ENCODE measurements around the gene ITGA6.

Gene ITGA6

GRCh38 chr2:172439911-172440310 lies 12.5 kb downstream of the ITGA6 start:
- no peak overlapping the region for H3K4me3 ChIP-seq (ENCODE audit: low read depth, low read length)

- no peak overlapping the region for H3K4me3 ChIP-seq (ENCODE audit: low read depth, low read length)
Measured at GRCh38 chr2:172440795-172441194, 13.4 kb downstream of the ITGA6 start.

DNA sequence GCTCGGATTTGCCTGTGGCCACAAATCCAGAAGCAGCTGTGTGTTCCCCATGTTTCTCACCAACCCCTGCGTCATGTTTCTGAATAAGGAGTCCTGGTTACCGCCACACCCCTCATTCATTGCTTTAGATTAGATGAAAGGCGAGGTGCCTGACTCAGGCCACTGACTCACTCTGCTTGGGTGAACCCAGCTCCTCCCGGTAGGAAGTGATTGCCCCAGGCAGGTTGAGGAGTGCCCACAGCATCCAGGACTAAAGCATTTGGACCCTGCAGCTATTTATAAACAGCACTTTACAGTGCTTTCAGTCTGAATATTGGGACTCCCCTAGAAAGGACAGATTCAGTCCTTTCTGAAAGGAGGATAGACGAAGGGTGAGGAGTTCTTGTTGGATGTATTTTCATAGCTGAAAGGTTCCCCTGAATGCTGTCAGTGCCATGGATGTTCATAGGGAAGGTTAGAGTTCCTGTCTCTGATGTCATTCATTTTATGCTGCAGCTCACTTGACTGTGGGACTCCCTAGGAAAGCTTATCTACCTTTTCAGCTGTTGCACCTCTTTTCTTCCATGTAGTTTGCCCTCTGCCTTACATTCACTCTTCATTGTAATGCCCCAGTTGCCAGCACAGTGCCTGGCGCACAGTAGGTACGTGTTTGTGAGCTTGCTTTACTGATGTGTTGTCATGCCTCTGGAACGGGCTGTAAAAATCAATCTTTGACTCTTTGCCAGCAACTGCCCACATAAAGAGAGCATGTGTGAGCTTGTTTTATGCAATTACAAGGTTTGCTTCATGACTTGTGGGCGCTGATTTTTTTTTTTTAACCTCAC lies 14.9 kb downstream of the ITGA6 start:
- no peak overlapping the region for H3K4me3 ChIP-seq (ENCODE audit: low read depth, low read length)

DNA sequence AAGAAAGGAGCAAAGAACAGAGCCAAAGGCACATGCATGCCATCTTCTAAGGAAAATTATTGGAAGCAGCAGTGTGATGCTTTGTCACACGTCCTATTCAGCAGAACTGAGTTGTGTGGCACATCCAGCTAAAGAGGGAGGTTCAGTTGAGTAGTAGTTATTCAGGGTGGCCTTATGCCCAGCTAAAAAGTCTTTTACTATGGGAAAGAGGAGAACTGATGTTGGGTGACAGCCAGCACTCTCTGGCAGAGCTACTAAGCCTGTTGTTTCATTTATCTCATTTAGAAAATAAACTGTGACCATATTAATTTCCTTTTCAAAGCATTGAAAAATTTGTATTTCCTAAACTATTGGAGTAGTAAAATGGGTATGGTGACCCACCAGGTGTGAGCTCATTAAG lies 18.5 kb downstream of the ITGA6 start:
- H3K4me3 ChIP-seq (ENCODE audit: low read depth, low read length) = no peak overlapping the region

- H3K4me3 ChIP-seq (ENCODE audit: low read depth, low read length) = no peak overlapping the region
Measured at GRCh38 chr2:172446474-172447063, 19.2 kb downstream of the ITGA6 start.

- H3K4me3 ChIP-seq (ENCODE audit: low read depth, low read length) = no peak overlapping the region
Measured at GRCh38 chr2:172447811-172448493, 20.6 kb downstream of the ITGA6 start.

GRCh38 chr2:172448544-172449267 lies 21.3 kb downstream of the ITGA6 start:
- H3K4me3 ChIP-seq (ENCODE audit: low read depth, low read length) = no peak overlapping the region

GRCh38 chr2:172449911-172450550 lies 22.6 kb downstream of the ITGA6 start:
- H3K4me3 ChIP-seq (ENCODE audit: low read depth, low read length) = no peak overlapping the region

DNA sequence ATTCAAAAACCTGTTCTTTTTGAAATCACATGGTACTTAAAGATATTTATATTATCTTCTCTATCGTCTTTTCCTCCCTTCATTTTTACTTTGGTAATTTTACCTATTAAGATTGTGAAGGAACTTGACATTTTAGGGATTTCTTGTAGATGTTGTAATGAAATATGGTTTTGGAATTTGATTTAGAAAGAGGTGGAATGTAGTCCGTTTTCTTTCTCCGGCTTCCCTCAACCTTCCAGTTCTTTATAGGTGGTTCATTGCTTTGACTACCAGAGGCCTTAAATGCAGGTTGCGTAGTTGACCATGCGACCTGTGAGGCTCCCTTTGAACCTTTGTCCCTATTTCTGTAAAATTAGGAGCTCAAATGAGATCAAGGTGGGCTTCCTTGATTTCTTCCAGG lies 24.5 kb downstream of the ITGA6 start:
- no peak overlapping the region for H3K4me3 ChIP-seq (ENCODE audit: low read depth, low read length)

DNA sequence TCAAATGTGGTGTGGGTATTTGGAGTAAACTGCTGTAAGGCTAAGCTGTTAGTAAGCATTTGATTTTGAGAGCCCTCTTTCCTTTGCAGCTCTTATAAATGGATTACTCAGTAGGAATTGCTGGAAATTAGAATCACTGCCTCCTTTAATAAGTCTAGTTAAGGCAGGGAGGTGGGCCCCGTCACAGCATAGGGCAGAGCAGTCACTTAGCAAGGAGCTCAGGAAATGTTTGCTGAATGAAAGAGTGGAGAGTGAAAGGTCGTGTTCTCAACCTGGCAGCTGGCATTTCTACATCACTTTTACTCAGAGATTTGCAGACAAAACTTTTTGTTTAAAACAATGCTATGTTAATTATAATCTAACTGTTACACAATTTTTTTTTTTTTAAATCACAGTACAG lies 25.5 kb downstream of the ITGA6 start:
- no peak overlapping the region for H3K4me3 ChIP-seq (ENCODE audit: low read depth, low read length)

GRCh38 chr2:172454404-172455120 lies 27.2 kb downstream of the ITGA6 start:
- H3K4me3 ChIP-seq (ENCODE audit: low read depth, low read length) = no peak overlapping the region

- no peak overlapping the region for H3K4me3 ChIP-seq (ENCODE audit: low read depth, low read length)
Measured at GRCh38 chr2:172455121-172455515, 27.7 kb downstream of the ITGA6 start.

GRCh38 chr2:172456002-172456401 lies 28.6 kb downstream of the ITGA6 start:
- no peak overlapping the region for H3K4me3 ChIP-seq (ENCODE audit: low read depth, low read length)

- H3K4me3 ChIP-seq (ENCODE audit: low read depth, low read length) = no peak overlapping the region
Measured at GRCh38 chr2:172457536-172457935, 30.1 kb downstream of the ITGA6 start.

- H3K4me3 ChIP-seq (ENCODE audit: low read depth, low read length) = no peak overlapping the region
Measured at GRCh38 chr2:172458561-172459124, 31.3 kb downstream of the ITGA6 start.

DNA sequence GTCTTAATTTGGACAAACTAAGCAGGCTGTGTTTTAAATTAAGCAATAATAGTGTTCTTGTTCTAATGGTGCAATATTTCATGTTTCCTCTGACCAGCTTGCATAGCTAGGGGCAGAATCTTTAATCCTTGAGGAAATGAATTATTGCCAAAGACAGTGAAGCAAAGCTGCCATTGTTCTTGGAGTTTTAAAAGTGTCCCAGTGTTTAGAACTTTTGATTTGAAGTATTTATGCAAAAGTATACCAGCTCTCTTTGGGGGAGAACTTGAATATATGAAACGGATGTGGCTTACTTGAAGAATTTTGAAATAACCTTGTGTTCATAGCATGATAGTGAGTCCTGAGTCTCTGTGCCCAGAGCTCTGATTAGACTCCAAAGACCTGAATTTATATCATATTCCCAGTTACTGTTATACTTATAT lies 33.4 kb downstream of the ITGA6 start:
- H3K4me3 ChIP-seq (ENCODE audit: low read depth, low read length) = no peak overlapping the region

DNA sequence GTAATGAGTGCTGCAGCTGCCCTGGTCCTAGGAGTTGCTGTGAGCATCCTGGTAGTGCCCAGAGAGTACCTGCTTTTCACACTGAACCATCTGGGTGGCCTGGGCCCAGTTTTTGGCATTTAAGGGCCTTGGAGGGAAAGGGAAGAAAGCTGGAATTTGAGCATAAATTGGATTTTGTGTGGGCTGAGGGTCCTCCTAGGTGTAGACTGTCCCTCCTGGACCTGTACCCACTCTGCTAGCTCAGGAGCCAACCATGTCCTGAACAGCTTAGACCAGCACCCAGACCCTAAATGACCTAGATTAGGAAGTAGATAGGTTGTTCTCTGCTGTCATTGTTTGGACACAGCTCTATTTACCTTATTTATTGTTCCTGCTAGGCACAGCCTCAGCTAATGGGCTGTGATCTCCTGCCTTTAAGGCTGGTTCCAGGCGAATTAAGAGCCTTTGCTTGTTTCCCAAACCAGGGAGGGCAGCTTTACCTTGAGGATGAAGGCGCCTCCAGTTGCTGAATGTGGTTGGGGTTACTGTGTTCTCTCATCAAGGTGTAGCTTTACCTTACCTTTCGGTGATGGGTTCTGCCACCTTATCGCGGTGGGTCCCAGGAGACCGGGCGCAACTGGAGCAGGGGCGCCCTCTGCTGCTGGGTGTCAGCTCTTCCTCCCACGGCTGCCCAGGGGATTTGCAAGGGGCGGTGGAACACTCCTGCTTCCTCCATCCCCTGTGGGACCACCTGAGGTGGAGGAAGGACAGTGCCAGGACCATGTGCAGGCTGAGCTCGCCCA lies 34.4 kb downstream of the ITGA6 start:
- H3K4me3 ChIP-seq (ENCODE audit: low read depth, low read length) = no peak overlapping the region

GRCh38 chr2:172462373-172462848 lies 35.0 kb downstream of the ITGA6 start:
- no peak overlapping the region for H3K4me3 ChIP-seq (ENCODE audit: low read depth, low read length)

DNA sequence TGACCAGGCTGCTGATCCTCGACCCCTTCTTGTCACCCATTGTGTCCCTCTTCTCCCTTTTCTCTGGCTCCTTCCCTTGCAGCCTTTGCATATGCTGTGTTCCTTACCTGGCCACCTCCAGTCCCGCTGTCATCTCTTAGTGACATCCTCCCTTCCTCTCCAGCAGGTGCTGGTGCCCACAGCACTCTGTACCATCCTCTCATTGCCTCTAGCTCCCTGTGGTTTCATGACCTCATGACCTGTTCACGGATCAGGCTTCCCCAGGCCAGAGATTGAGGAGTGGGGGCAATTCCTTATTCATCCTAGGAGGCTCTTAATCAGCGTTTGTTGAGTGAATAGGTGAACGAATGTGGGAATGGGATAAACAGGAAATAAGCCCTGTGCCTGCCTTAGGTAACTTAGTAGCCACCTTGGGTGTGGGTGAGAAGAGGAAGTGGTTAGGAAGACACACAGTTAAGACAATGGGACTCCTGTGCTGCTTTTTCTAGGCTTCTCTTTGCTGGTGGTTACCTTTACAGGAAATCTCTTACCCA lies 35.5 kb downstream of the ITGA6 start:
- no peak overlapping the region for H3K4me3 ChIP-seq (ENCODE audit: low read depth, low read length)
